Adipose tissue (tissue), 3 donors: ENCODE data around the gene RBM17. TPM values are rescaled to one million over a fixed set of nuclear protein-coding genes. Genes with fewer than 3 reads are reported as not detected.
"Not testable (repeated sequence)": the region's sequence is repeated elsewhere in the genome, so short reads cannot be mapped to it uniquely, and the experiment has no call there.

Source experiments
- H3K27ac ChIP-seq: one replicate; pipeline ENCODE4 v1.5.1; 2013; ENCODE audit warnings: low read depth, low read length
- WGBS, 3 donors: extraction: QIAGEN DNeasy Blood & Tissue Kit; methylation state at CpG; one replicate each; pipeline ENCODE4 v1.1.7; 2013; 5-methylcytosine and 5-hydroxymethylcytosine counted together
- polyA plus RNA-seq, 3 donors: library from polyadenylated mRNA; stranded (reverse); fragments of 200-250 nt; gene quantifications; one replicate each; pipeline ENCODE4 v1.2.3, GENCODE V29; 2013
- donor health status: healthy with polysubstance abuse.
- donor health status: Bipolar disorder and iron deficiency.
- donor health status: healthy.

Gene RBM17
- 10 to 100 TPM; 36.9 to 93.6 (median 79.5) TPM for polyA plus RNA-seq

GRCh38 chr10:6088721-6089333, at the start of gene RBM17:
TSS of gene RBM17 (plus strand) at chr10:6089034. CDS start at chr10:6097066, 8,032 bp downstream.
- WGBS, 3 donors = 0% methylated on average over 62 to 77 of the region's 77 CpGs
- no peak within 1 kb of the TSS for H3K27ac ChIP-seq

- 83 to 95% (median 94%) methylated on average over 4 of the region's 4 CpGs for WGBS, 3 donors
- no peak overlapping the region for H3K27ac ChIP-seq
These were observed 49.1 kb upstream of the RBM17 start for GRCh38 chr10:6039711-6040110.

GRCh38 chr10:6040205-6040604, 48.6 kb upstream of the RBM17 start:
- WGBS, 3 donors = 86 to 93% (median 92%) methylated on average over 5 of the region's 5 CpGs
- no peak overlapping the region for H3K27ac ChIP-seq

- not testable (repeated sequence) for H3K27ac ChIP-seq
- 81 to 93% (median 92%) methylated on average over 6 of the region's 6 CpGs for WGBS, 3 donors
These were observed 45.5 kb upstream of the RBM17 start for GRCh38 chr10:6043377-6043776.

- WGBS, 3 donors = 76 to 84% (median 83%) methylated on average over 7 of the region's 7 CpGs
These were observed 44.8 kb upstream of the RBM17 start for GRCh38 chr10:6044060-6044459.

GRCh38 chr10:6044751-6045313, 44.0 kb upstream of the RBM17 start:
- 58 to 73% (median 66%) methylated on average over 4 of the region's 4 CpGs for WGBS, 3 donors

More at GRCh38 chr10:6044060-6044459, 44.8 kb upstream of the RBM17 start:
- no peak overlapping the region for H3K27ac ChIP-seq

GRCh38 chr10:6045314-6045848, 43.5 kb upstream of the RBM17 start:
- WGBS, 3 donors = 36 to 55% (median 54%) methylated on average over 8 of the region's 8 CpGs

More at GRCh38 chr10:6044751-6045313, 44.0 kb upstream of the RBM17 start:
- H3K27ac ChIP-seq = no peak overlapping the region

GRCh38 chr10:6045878-6046772, 42.7 kb upstream of the RBM17 start:
- 64 to 68% (median 67%) methylated on average over 9 of the region's 9 CpGs for WGBS, 3 donors
- H3K27ac ChIP-seq = no peak overlapping the region

More at GRCh38 chr10:6045314-6045848, 43.5 kb upstream of the RBM17 start:
- no peak overlapping the region for H3K27ac ChIP-seq

- WGBS, 3 donors = 75 to 85% (median 83%) methylated on average over 14 of the region's 14 CpGs
These were observed 41.8 kb upstream of the RBM17 start for GRCh38 chr10:6046773-6047611.

GRCh38 chr10:6047847-6048246, 41.0 kb upstream of the RBM17 start:
- H3K27ac ChIP-seq = no peak overlapping the region
- 78 to 92% (median 90%) methylated on average over 7 of the region's 7 CpGs for WGBS, 3 donors

More at GRCh38 chr10:6046773-6047611, 41.8 kb upstream of the RBM17 start:
- H3K27ac ChIP-seq = no peak overlapping the region

- 90 to 95% (median 95%) methylated on average over 7 of the region's 7 CpGs for WGBS, 3 donors
- no peak overlapping the region for H3K27ac ChIP-seq
These were observed 40.4 kb upstream of the RBM17 start for GRCh38 chr10:6048281-6049030.

GRCh38 chr10:6049031-6049400, 39.8 kb upstream of the RBM17 start:
- WGBS, 3 donors = 89 to 96% (median 94%) methylated on average over 2 of the region's 2 CpGs
- no peak overlapping the region for H3K27ac ChIP-seq

GRCh38 chr10:6050801-6051445, 37.9 kb upstream of the RBM17 start:
- WGBS, 3 donors = 3 to 48% (median 4%) methylated on average over 18 of the region's 18 CpGs
- H3K27ac ChIP-seq = no peak overlapping the region

GRCh38 chr10:6052247-6053221, 36.3 kb upstream of the RBM17 start:
- H3K27ac ChIP-seq = peak overlapping the region; percentile 11
- 54 to 87% (median 66%) methylated on average over 17 of the region's 17 CpGs for WGBS, 3 donors

- H3K27ac ChIP-seq = no peak overlapping the region
- 62 to 86% (median 73%) methylated on average over 4 of the region's 4 CpGs for WGBS, 3 donors
These were observed 35.5 kb upstream of the RBM17 start for GRCh38 chr10:6053303-6053702.
